GM12801 (cell line): ENCODE data around the gene CDH16.

Experiments used
- CTCF ChIP-seq: IDR thresholded peaks from one replicate; pipeline ENCODE4 v1.5.1; 2011; ENCODE audit warnings: control low read depth; ENCODE audit not compliant: insufficient read length; ENCODE audit errors: extremely low read depth

CDH16 gene

GRCh38 chr16:66942981-66943380, 24.3 kb upstream of the CDH16 start:
- no peak for TF ChIP-seq CTCF

- no peak for TF ChIP-seq CTCF
These were observed 21.6 kb upstream of the CDH16 start for GRCh38 chr16:66940236-66940635.

GRCh38 chr16:66939366-66939765, 20.7 kb upstream of the CDH16 start:
- no peak for TF ChIP-seq CTCF

GRCh38 chr16:66937725-66938337, 19.1 kb upstream of the CDH16 start:
- no peak for TF ChIP-seq CTCF

- no peak for TF ChIP-seq CTCF
These were observed 18.3 kb upstream of the CDH16 start for GRCh38 chr16:66936889-66937554.

GRCh38 chr16:66936462-66936861, 17.8 kb upstream of the CDH16 start:
- TF ChIP-seq CTCF = no peak

GRCh38 chr16:66935314-66936011, 16.8 kb upstream of the CDH16 start, which contains the start of gene CES2:
Gene CES2 (plus strand): TSS chr16:66935516. CDS start chr16:66935636, 120 bp downstream.
- no peak for TF ChIP-seq CTCF
